ENCODE measurements around the gene ADH1B. TPM values are rescaled to one million over a fixed set of nuclear protein-coding genes. Genes with fewer than 3 reads are reported as not detected.
"Not testable (repeated sequence)": the region's sequence is repeated elsewhere in the genome, so short reads cannot be mapped to it uniquely, and the experiment has no call there.

ADH1B gene
- total RNA-seq, 1 experiment from 2014 or later: 1.0 TPM

DNA sequence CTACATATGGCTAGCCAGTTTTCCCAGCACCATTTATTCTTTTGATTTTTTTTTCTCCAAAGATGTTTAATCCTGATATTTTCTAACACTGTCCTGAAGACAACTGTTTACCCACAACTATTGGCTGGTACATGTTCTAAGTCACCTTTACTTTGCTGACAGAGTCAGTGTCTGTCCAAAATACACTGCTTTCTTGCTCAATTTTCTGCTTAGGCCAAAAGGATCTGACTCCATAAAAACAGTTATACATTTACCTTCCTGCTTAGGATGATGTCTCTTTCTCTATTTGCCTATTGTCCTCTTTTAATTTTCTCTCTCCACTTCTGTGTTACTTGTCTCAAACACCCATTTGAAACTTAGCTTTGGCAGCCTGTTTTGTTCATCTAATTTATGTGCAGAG lies 28.1 kb upstream of the ADH1B start (continued):
- TF ChIP-seq, protein P1, sequence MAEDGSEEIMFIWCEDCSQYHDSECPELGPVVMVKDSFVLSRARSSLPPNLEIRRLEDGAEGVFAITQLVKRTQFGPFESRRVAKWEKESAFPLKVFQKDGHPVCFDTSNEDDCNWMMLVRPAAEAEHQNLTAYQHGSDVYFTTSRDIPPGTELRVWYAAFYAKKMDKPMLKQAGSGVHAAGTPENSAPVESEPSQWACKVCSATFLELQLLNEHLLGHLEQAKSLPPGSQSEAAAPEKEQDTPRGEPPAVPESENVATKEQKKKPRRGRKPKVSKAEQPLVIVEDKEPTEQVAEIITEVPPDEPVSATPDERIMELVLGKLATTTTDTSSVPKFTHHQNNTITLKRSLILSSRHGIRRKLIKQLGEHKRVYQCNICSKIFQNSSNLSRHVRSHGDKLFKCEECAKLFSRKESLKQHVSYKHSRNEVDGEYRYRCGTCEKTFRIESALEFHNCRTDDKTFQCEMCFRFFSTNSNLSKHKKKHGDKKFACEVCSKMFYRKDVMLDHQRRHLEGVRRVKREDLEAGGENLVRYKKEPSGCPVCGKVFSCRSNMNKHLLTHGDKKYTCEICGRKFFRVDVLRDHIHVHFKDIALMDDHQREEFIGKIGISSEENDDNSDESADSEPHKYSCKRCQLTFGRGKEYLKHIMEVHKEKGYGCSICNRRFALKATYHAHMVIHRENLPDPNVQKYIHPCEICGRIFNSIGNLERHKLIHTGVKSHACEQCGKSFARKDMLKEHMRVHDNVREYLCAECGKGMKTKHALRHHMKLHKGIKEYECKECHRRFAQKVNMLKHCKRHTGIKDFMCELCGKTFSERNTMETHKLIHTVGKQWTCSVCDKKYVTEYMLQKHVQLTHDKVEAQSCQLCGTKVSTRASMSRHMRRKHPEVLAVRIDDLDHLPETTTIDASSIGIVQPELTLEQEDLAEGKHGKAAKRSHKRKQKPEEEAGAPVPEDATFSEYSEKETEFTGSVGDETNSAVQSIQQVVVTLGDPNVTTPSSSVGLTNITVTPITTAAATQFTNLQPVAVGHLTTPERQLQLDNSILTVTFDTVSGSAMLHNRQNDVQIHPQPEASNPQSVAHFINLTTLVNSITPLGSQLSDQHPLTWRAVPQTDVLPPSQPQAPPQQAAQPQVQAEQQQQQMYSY (CRISPR knock-in tag; IDR thresholded peaks at IDR 0.05): no peak
- TF ChIP-seq AR (CRISPR knock-in tag; IDR thresholded peaks at IDR 0.05): no peak
- no peak for TF ChIP-seq EMX1 (CRISPR knock-in tag; IDR thresholded peaks at IDR 0.05)

GRCh38 chr4:99342624-99343023 lies 21.4 kb upstream of the ADH1B start:
- H3K27ac Mint-ChIP-seq; H3K4me1 Mint-ChIP-seq; POLR2A ChIA-PET; DNase-seq (ENCODE audit: low spot score); H3K4me3 Mint-ChIP-seq; ATAC-seq; H3K36me3 Mint-ChIP-seq; CTCF ChIA-PET; H3K27me3 Mint-ChIP-seq (ENCODE audit: low read depth); H3K9me3 Mint-ChIP-seq: not testable (repeated sequence)

DNA sequence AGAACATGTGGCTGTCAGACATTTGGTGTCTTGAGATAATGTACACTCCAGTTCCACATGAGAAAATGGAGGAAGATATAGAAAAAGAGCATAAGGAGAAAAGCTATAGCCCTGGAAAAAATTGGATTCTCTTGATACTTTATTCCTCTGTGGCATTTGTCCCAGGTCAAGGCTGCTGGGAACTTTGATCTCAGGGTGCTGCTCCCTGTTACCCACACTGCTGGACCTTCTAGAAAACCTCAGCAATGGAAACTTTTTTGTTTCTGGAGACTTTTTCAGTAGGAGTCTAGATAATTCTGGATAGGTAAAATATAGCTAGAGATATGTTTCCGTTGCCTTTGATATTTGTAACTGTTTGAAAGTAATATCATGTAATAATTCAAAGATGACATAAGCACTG lies 20.2 kb upstream of the ADH1B start:
- H3K36me3 Mint-ChIP-seq: no peaks in the 10 kb centered on the region
- H3K27ac Mint-ChIP-seq: no peak overlapping the region
- ChIA-PET CTCF (no interaction called here), POLR2A (no interaction called here)
- H3K9me3 Mint-ChIP-seq: no peaks in the 10 kb centered on the region
- no peaks in the 10 kb centered on the region for H3K4me1 Mint-ChIP-seq
- DNase-seq (ENCODE audit: low spot score) (no peak), ATAC-seq (no peak)
- no peak for TF ChIP-seq NR3C1 (CRISPR knock-in tag; conservative IDR thresholded peaks at IDR 0.05; ENCODE audit: low read depth)
- no peak overlapping the region for H3K4me3 Mint-ChIP-seq
- H3K27me3 Mint-ChIP-seq (ENCODE audit: low read depth): no peaks in the 10 kb centered on the region

DNA sequence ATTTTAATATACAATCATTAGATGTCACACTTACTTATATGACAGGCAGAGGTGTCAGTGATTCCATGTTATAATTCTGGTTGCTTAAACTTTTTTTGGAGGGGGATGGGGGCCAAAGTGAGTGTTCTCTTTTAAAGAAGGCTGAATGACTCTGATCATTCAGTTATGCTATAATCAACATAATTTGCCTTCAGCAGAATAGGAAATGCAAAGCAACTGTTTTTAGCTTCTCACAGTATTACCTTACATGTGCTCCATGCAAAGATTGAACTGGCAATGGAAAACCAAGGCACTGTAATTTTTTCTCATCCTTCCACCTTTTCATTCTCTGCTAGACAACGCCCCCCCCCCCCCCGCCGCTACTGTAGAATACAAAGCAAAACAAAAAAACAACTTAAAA lies 18.0 kb upstream of the ADH1B start:
- Mint-ChIP-seq H3K4me1 (no peaks in the 10 kb centered on the region), H3K36me3 (no peaks in the 10 kb centered on the region), H3K27ac (no peak overlapping the region), H3K27me3 (ENCODE audit: low read depth) (no peaks in the 10 kb centered on the region), H3K9me3 (no peaks in the 10 kb centered on the region), H3K4me3 (no peak overlapping the region)
- POLR2A ChIA-PET: no interaction called here
- no peak for ATAC-seq
- CTCF ChIA-PET: no interaction called here
- TF ChIP-seq MXD4 (CRISPR knock-in tag; IDR thresholded peaks at IDR 0.05; ENCODE audit: borderline replicate concordance) (no peak), RORB (CRISPR knock-in tag; IDR thresholded peaks at IDR 0.05) (no peak), ZNF121 (CRISPR knock-in tag; IDR thresholded peaks at IDR 0.05) (no peak), NFYB (CRISPR knock-in tag; conservative IDR thresholded peaks at IDR 0.05; ENCODE audit: low read depth) (no peak), FOXK1 (CRISPR knock-in tag; IDR thresholded peaks at IDR 0.05) (no peak), ZNF232 (CRISPR knock-in tag; IDR thresholded peaks at IDR 0.05) (no peak), GRHL2 (CRISPR knock-in tag; IDR thresholded peaks at IDR 0.05; ENCODE audit: insufficient replicate concordance, severe bottlenecking) (no peak), ZNF416 (CRISPR knock-in tag; IDR thresholded peaks at IDR 0.05) (no peak)
- DNase-seq (ENCODE audit: low spot score): no peak

GRCh38 chr4:99336553-99336952 lies 15.4 kb upstream of the ADH1B start:
- POLR2A ChIA-PET: no interaction called here
- CTCF ChIA-PET: no interaction called here

More at GRCh38 chr4:99336553-99336952, 15.4 kb upstream of the ADH1B start:
- TF ChIP-seq NR3C1 (CRISPR knock-in tag; conservative IDR thresholded peaks at IDR 0.05; ENCODE audit: low read depth) (no peak), E2F1 (CRISPR knock-in tag; IDR thresholded peaks at IDR 0.05) (no peak)
- TF ChIP-seq, protein P2, sequence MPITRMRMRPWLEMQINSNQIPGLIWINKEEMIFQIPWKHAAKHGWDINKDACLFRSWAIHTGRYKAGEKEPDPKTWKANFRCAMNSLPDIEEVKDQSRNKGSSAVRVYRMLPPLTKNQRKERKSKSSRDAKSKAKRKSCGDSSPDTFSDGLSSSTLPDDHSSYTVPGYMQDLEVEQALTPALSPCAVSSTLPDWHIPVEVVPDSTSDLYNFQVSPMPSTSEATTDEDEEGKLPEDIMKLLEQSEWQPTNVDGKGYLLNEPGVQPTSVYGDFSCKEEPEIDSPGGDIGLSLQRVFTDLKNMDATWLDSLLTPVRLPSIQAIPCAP (CRISPR knock-in tag; IDR thresholded peaks at IDR 0.05): no peak
- TF ChIP-seq, protein P3, sequence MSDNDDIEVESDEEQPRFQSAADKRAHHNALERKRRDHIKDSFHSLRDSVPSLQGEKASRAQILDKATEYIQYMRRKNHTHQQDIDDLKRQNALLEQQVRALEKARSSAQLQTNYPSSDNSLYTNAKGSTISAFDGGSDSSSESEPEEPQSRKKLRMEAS (CRISPR knock-in tag; IDR thresholded peaks at IDR 0.05): no peak
- Mint-ChIP-seq H3K36me3 (peaks cover 6% of the 10 kb centered on the region), H3K4me1 (peaks cover 4% of the 10 kb centered on the region; the same call in 1 of the 2 replicates), H3K27ac (no peak overlapping the region), H3K4me3 (no peak overlapping the region), H3K27me3 (ENCODE audit: low read depth) (no peaks in the 10 kb centered on the region), H3K9me3 (peaks cover 18% of the 10 kb centered on the region)
- ATAC-seq: no peak
- DNase-seq (ENCODE audit: low spot score): no peak

Data from WTC11 (cell line).